Measurements from ENCODE around the gene CRACR2B. TPM values are rescaled to one million over a fixed set of nuclear protein-coding genes. Genes with fewer than 3 reads are reported as not detected.

The CRACR2B gene
- total RNA-seq, 3 donors from 2014 or later (not counting 1 experiment from before 2014, with no cell fraction given) = 3.4 to 10.1 (median 3.8) TPM

DNA sequence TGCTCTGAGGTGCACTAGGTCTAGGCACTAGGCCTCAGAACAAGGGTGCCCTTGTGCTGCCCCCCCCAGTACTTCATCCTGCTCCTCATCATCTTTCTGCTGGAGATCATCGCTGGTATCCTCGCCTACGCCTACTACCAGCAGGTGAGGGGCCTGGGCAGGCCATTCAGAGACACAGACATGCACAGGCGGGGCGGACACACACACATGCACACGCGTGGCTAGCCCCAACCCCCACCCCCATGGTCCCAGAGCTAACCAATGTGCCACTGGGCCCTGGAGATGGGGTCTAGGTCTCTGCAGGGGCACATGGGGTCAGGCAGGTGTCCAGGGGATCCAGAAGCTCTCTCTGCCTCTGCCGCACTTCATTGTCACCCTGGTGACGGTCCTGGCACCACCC is 9.0 kb downstream of the CRACR2B start:
- no peaks in the 10 kb centered on the region for H3K36me3 Mint-ChIP-seq
- no peaks in the 10 kb centered on the region for H3K9me3 Mint-ChIP-seq
- no peak for DNase-seq
- TF ChIP-seq, protein P1, sequence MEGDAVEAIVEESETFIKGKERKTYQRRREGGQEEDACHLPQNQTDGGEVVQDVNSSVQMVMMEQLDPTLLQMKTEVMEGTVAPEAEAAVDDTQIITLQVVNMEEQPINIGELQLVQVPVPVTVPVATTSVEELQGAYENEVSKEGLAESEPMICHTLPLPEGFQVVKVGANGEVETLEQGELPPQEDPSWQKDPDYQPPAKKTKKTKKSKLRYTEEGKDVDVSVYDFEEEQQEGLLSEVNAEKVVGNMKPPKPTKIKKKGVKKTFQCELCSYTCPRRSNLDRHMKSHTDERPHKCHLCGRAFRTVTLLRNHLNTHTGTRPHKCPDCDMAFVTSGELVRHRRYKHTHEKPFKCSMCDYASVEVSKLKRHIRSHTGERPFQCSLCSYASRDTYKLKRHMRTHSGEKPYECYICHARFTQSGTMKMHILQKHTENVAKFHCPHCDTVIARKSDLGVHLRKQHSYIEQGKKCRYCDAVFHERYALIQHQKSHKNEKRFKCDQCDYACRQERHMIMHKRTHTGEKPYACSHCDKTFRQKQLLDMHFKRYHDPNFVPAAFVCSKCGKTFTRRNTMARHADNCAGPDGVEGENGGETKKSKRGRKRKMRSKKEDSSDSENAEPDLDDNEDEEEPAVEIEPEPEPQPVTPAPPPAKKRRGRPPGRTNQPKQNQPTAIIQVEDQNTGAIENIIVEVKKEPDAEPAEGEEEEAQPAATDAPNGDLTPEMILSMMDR (IDR thresholded peaks at IDR 0.05) = no peak
- H3K4me1 Mint-ChIP-seq = peaks cover 7 to 30% of the 10 kb centered on the region in 2 donors
- H3K27me3 Mint-ChIP-seq (ENCODE audit: low read depth in 2 of 2) = peaks cover 2 to 3% of the 10 kb centered on the region in 2 donors
- Histone ChIP-seq H3K27ac (ENCODE audit: low read length) (no peak overlapping the region), H3K4me1 (ENCODE audit: control insufficient read depth, insufficient read depth, low read length) (peaks cover 84% of the 10 kb centered on the region), H3K9me3 (ENCODE audit: control insufficient read depth, insufficient read depth, low read length) (no peaks in the 10 kb centered on the region), H3K27me3 (ENCODE audit: control insufficient read depth, insufficient read depth, low read length) (no peaks in the 10 kb centered on the region), H3K36me3 (ENCODE audit: control insufficient read depth, insufficient read depth, low read length) (peaks cover 23% of the 10 kb centered on the region), H3K4me3 (ENCODE audit: low read length) (no peak overlapping the region)
- intact Hi-C loops (cut with micrococcal nuclease) = no loop called here
- H3K27ac Mint-ChIP-seq = peak overlapping the region in 1 of 2 donors; percentile 62
- ATAC-seq = no peak
- H3K4me3 Mint-ChIP-seq = no peak overlapping the region
- 83% methylated on average over 9 of the region's 9 CpGs for WGBS (ENCODE audit: insufficient coverage)

DNA sequence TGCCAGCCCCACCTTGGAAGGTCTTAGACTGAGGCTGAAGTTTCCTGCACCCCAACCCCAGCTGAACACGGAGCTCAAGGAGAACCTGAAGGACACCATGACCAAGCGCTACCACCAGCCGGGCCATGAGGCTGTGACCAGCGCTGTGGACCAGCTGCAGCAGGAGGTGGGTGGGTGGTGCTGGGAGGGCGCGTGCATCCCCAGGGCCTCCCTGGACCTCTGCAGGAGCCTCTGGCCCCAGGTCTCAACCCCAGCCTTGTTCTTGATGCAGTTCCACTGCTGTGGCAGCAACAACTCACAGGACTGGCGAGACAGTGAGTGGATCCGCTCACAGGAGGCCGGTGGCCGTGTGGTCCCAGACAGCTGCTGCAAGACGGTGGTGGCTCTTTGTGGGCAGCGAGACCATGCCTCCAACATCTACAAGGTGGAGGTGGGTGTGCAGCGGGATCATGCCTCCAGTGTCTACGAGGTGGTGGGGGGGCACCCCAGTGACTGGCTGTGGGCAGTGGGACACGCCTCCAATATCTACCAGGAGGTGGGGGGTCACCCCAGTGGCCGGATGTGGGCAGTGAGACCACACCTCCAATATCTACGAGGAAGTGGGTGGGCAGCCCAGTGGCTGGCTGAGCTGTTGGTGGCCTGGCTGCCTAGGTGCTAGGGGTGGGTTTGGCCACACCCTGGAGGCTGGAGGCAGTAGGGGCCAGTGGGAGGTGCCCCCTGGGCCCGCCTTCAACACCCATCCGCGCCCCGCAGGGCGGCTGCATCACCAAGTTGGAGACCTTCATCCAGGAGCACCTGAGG is 9.7 kb downstream of the CRACR2B start:
- Mint-ChIP-seq H3K4me1 (peaks cover 7 to 28% of the 10 kb centered on the region in 2 donors), H3K27ac (peak overlapping the region; percentile 62 to 66), H3K9me3 (no peaks in the 10 kb centered on the region), H3K4me3 (peak overlapping the region; percentile 79), H3K27me3 (ENCODE audit: low read depth in 2 of 2) (no peaks in the 10 kb centered on the region), H3K36me3 (no peaks in the 10 kb centered on the region)
- no peak for DNase-seq
- peak; percentile 5 to 65 (median 44) for ATAC-seq
- no peak overlapping the region for H3K4me3 ChIP-seq (ENCODE audit: low read length)
- H3K36me3 ChIP-seq (ENCODE audit: control insufficient read depth, insufficient read depth, low read length) = peaks cover 23% of the 10 kb centered on the region
- no peaks in the 10 kb centered on the region for H3K9me3 ChIP-seq (ENCODE audit: control insufficient read depth, insufficient read depth, low read length)
- intact Hi-C loops (cut with micrococcal nuclease) = no loop called here
- WGBS (ENCODE audit: insufficient coverage) = 77% methylated on average over 22 of the region's 22 CpGs
- H3K27ac ChIP-seq (ENCODE audit: low read length) = peak overlapping the region; percentile 18
- TF ChIP-seq, protein P1 (IDR thresholded peaks at IDR 0.05) = no peak
- H3K27me3 ChIP-seq (ENCODE audit: control insufficient read depth, insufficient read depth, low read length) = no peaks in the 10 kb centered on the region
- H3K4me1 ChIP-seq (ENCODE audit: control insufficient read depth, insufficient read depth, low read length) = peaks cover 83% of the 10 kb centered on the region

DNA sequence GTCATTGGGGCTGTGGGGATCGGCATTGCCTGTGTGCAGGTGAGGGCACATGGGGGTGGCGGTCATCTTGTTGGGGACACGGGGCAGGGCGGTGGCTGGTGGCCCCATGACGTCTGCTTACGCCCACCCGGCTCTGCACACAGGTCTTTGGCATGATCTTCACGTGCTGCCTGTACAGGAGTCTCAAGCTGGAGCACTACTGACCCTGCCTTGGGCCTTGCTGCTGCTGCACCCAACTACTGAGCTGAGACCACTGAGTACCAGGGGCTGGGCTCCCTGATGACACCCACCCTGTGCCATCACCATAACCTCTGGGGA is 10.2 kb downstream of the CRACR2B start:
- Mint-ChIP-seq H3K4me1 (peaks cover 7 to 28% of the 10 kb centered on the region in 2 donors), H3K36me3 (no peaks in the 10 kb centered on the region), H3K27ac (peak overlapping the region; percentile 62 to 66), H3K9me3 (no peaks in the 10 kb centered on the region), H3K4me3 (peak overlapping the region; percentile 79), H3K27me3 (ENCODE audit: low read depth in 2 of 2) (no peaks in the 10 kb centered on the region)
- TF ChIP-seq, protein P1 (IDR thresholded peaks at IDR 0.05) = no peak
- no peaks in the 10 kb centered on the region for H3K27me3 ChIP-seq (ENCODE audit: control insufficient read depth, insufficient read depth, low read length)
- peak overlapping the region; percentile 18 for H3K27ac ChIP-seq (ENCODE audit: low read length)
- peaks cover 23% of the 10 kb centered on the region for H3K36me3 ChIP-seq (ENCODE audit: control insufficient read depth, insufficient read depth, low read length)
- 85% methylated on average over 8 of the region's 8 CpGs for WGBS (ENCODE audit: insufficient coverage)
- intact Hi-C loops (cut with micrococcal nuclease) = no loop called here
- peaks cover 80% of the 10 kb centered on the region for H3K4me1 ChIP-seq (ENCODE audit: control insufficient read depth, insufficient read depth, low read length)
- ATAC-seq (no peak), DNase-seq (no peak)
- H3K9me3 ChIP-seq (ENCODE audit: control insufficient read depth, insufficient read depth, low read length) = no peaks in the 10 kb centered on the region
- H3K4me3 ChIP-seq (ENCODE audit: low read length) = no peak overlapping the region
